Measurements from ENCODE around the gene ANKRD40. TPM values are rescaled to one million over a fixed set of nuclear protein-coding genes. Genes with fewer than 3 reads are reported as not detected.

ANKRD40 gene
- total RNA-seq (10 to 100 TPM; 15.1 to 23.5 (median 17.3) TPM), polyA plus RNA-seq (10 to 100 TPM; 10.3 to 10.9 TPM)

GRCh38 chr17:50707289-50708049 lies at the start of gene ANKRD40:
Gene ANKRD40, minus strand, starts transcription at chr17:50707914. Its CDS starts 260 bp downstream, at chr17:50707654.
- Histone ChIP-seq H3K27me3 (no peaks in the 10 kb centered on the region), H3K27ac (peak within 1 kb of the TSS; percentile 72 to 98 (median 92)), H3K4me1 (peaks cover 15 to 38% (median 24%) of the 10 kb centered on the region in 3 donors), H3K36me3 (no peaks in the 10 kb centered on the region), H3K4me3 (peak within 1 kb of the TSS; percentile 59 to 64 (median 61)), H3K9me3 (no peaks in the 10 kb centered on the region)
- TF ChIP-seq, protein P1, sequence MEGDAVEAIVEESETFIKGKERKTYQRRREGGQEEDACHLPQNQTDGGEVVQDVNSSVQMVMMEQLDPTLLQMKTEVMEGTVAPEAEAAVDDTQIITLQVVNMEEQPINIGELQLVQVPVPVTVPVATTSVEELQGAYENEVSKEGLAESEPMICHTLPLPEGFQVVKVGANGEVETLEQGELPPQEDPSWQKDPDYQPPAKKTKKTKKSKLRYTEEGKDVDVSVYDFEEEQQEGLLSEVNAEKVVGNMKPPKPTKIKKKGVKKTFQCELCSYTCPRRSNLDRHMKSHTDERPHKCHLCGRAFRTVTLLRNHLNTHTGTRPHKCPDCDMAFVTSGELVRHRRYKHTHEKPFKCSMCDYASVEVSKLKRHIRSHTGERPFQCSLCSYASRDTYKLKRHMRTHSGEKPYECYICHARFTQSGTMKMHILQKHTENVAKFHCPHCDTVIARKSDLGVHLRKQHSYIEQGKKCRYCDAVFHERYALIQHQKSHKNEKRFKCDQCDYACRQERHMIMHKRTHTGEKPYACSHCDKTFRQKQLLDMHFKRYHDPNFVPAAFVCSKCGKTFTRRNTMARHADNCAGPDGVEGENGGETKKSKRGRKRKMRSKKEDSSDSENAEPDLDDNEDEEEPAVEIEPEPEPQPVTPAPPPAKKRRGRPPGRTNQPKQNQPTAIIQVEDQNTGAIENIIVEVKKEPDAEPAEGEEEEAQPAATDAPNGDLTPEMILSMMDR (IDR thresholded peaks at IDR 0.05), result no peak
- DNase-seq (peak; percentile 87 to 96 (median 91)), FAIRE-seq (no peak), ATAC-seq (peak; percentile 85 to 90 (median 89))
- WGBS, 2 donors, result 0% methylated on average over 58 to 74 of the region's 74 CpGs
- intact Hi-C loops (cut with DNase I), result no loop called here

DNA sequence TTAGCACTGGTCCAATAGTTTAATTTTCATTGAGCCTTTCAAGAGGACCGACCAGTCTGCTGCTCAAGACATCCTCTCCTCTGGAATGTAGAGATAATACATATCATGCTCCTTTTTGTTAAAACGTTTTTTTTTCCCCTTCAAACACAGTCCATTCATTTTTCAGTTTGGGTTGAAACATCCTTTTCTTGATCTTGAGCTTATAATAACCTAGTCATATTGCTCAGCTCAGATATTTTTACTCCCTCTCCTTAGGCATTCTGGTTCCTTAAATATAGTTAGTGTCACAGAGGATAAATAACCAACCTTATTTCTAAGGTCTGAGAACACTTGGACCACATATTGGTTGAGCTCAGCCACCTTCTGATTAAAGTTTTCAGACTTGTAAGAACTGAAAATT lies 46.8 kb upstream of the ANKRD40 start:
- peaks cover 10 to 21% (median 14%) of the 10 kb centered on the region in 3 donors for H3K4me1 ChIP-seq
- ATAC-seq, result no peak
- no peaks in the 10 kb centered on the region for H3K27me3 ChIP-seq
- TF ChIP-seq, protein P1 (IDR thresholded peaks at IDR 0.05), result no peak
- no peaks in the 10 kb centered on the region for H3K9me3 ChIP-seq
- FAIRE-seq, result no peak
- 53 to 54% methylated on average over 2 of the region's 2 CpGs for WGBS, 2 donors
- H3K27ac ChIP-seq, result no peak overlapping the region
- intact Hi-C loops (cut with DNase I), result no loop called here
- no peak overlapping the region for H3K4me3 ChIP-seq
- no peak for DNase-seq
- peaks cover 7 to 41% (median 20%) of the 10 kb centered on the region in 3 donors for H3K36me3 ChIP-seq

- DNase-seq (no peak), ATAC-seq (peak in 1 of 4 donors; percentile 25), FAIRE-seq (no peak)
- Histone ChIP-seq H3K27me3 (no peaks in the 10 kb centered on the region), H3K36me3 (peaks cover 7 to 86% (median 50%) of the 10 kb centered on the region in 3 donors), H3K9me3 (no peaks in the 10 kb centered on the region), H3K4me1 (no peaks in the 10 kb centered on the region), H3K27ac (no peak overlapping the region), H3K4me3 (no peak overlapping the region)
- TF ChIP-seq, protein P1 (IDR thresholded peaks at IDR 0.05), result no peak
- intact Hi-C loops (cut with DNase I), result no loop called here
- WGBS, 2 donors, result 77 to 78% methylated on average over 6 of the region's 6 CpGs
Observed at GRCh38 chr17:50749245-50749644, 41.5 kb upstream of the ANKRD40 start.

DNA sequence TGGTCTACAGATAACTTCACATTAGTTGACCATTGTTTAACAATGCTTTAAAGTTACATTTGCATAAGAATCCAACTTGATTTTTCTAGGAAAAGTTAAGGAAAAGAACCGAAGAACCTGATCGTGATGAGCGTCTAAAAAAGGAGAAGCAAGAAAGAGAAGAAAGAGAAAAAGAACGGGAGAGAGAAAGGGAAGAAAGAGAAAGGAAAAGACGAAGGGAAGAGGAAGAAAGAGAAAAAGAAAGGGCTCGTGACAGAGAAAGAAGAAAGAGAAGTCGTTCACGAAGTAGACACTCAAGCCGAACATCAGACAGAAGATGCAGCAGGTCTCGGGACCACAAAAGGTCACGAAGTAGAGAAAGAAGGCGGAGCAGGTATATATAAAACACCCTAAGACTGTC lies 37.9 kb upstream of the ANKRD40 start:
- Histone ChIP-seq H3K4me1 (no peaks in the 10 kb centered on the region), H3K27ac (no peak overlapping the region), H3K36me3 (peaks cover 5 to 98% (median 65%) of the 10 kb centered on the region in 3 donors), H3K4me3 (no peak overlapping the region), H3K27me3 (no peaks in the 10 kb centered on the region), H3K9me3 (no peaks in the 10 kb centered on the region)
- DNase-seq (no peak), ATAC-seq (no peak), FAIRE-seq (no peak)
- WGBS, 2 donors, result 89 to 93% methylated on average over 12 of the region's 12 CpGs
- intact Hi-C loops (cut with DNase I), result no loop called here
- TF ChIP-seq, protein P1 (IDR thresholded peaks at IDR 0.05), result no peak

DNA sequence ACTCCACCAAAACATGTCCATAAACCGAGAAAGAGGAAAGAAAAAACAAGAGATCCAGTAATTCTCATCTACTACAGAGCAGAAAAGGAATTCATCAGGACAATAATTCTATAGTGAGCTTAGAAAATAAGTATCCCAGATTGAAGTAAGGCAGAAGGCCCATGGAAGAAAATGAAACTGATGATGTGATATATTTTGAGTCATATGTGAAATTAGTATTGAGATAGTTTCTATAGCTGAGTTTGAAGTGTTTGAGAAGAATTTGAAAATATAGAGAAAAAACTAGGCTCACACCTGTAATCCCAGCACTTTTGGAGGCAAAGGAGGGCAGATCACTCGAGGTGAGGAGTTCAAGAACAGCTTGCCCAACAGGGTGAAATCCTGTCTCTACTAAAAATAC lies 31.4 kb upstream of the ANKRD40 start:
- FAIRE-seq, result no peak
- Histone ChIP-seq H3K36me3 (peaks cover 0 to 58% (median 28%) of the 10 kb centered on the region in 3 donors), H3K27me3 (no peaks in the 10 kb centered on the region), H3K4me3 (no peak overlapping the region), H3K4me1 (no peaks in the 10 kb centered on the region), H3K27ac (no peak overlapping the region), H3K9me3 (no peaks in the 10 kb centered on the region)
- TF ChIP-seq, protein P1 (IDR thresholded peaks at IDR 0.05), result no peak
- no peak for DNase-seq
- ATAC-seq, result no peak
- intact Hi-C loops (cut with DNase I), result no loop called here
- 42 to 56% methylated on average over 2 of the region's 2 CpGs for WGBS, 2 donors

Measured in pancreas (tissue), 10 donors.